Mesenchymal stem cell (in vitro differentiated cells and primary cell): Measurements from ENCODE around the gene CLASP1.

ENCODE experiments used
- DNase-seq: peaks from one replicate; pipeline ENCODE4 v3.0.0-alpha.2; 2013
- H2AFZ ChIP-seq: one replicate; pipeline ENCODE4 v1.6.1; 2013; ENCODE audit warnings: low read depth, mild to moderate bottlenecking, control low read depth, inconsistent platforms, low read length, moderate library complexity
- H2AK5ac ChIP-seq: 2 replicates; pipeline ENCODE4 v1.6.1; 2013; ENCODE audit warnings: low read length, moderate library complexity, mild to moderate bottlenecking, inconsistent platforms; ENCODE audit not compliant: severe bottlenecking
- H2BK120ac ChIP-seq: one replicate; pipeline ENCODE4 v1.6.1; 2013; ENCODE audit warnings: low read depth, mild to moderate bottlenecking, inconsistent platforms, low read length, moderate library complexity
- H2BK12ac ChIP-seq, 2 experiments: one replicate each; pipeline ENCODE4 v1.6.1; 2013; ENCODE audit warnings: inconsistent platforms in 2 of 2, low read length in 2 of 2, mild to moderate bottlenecking in 2 of 2, moderate library complexity in 2 of 2, control low read depth in 1 of 2
- H2BK15ac ChIP-seq: one replicate; pipeline ENCODE4 v1.6.1; 2013; ENCODE audit warnings: mild to moderate bottlenecking, low read depth, inconsistent platforms; ENCODE audit not compliant: poor library complexity, severe bottlenecking
- H2BK5ac ChIP-seq: 2 replicates; pipeline ENCODE4 v1.6.1; 2013; ENCODE audit warnings: low read depth, mild to moderate bottlenecking, low read length, control low read depth, inconsistent platforms; ENCODE audit not compliant: poor library complexity, severe bottlenecking
- H3K14ac ChIP-seq, 2 experiments: one replicate each; pipeline ENCODE4 v1.6.1; 2013; ENCODE audit warnings: inconsistent platforms in 2 of 2, low read length in 2 of 2, control low read depth in 1 of 2, mild to moderate bottlenecking in 1 of 2, moderate library complexity in 1 of 2
- H3K18ac ChIP-seq, 2 experiments: one replicate each; pipeline ENCODE4 v1.6.1; 2013; ENCODE audit warnings: inconsistent platforms in 2 of 2, low read length in 2 of 2, control low read depth in 1 of 2, low read depth in 1 of 2, mild to moderate bottlenecking in 1 of 2
- H3K23ac ChIP-seq, 2 experiments: one replicate each; pipeline ENCODE4 v1.6.1; 2013; ENCODE audit warnings: inconsistent platforms in 2 of 2, low read length in 2 of 2, mild to moderate bottlenecking in 2 of 2, moderate library complexity in 2 of 2, control low read depth in 1 of 2
- H3K27ac ChIP-seq: 2 replicates; pipeline ENCODE4 v1.5.1; 2013; ENCODE audit warnings: mild to moderate bottlenecking, moderate library complexity, low read length, control low read depth, inconsistent platforms; ENCODE audit not compliant: poor library complexity, severe bottlenecking
- H3K27me3 ChIP-seq, 2 experiments: 2 replicates each; pipeline versions ENCODE4 v1.6.1 to v1.7.0; 2013; ENCODE audit warnings: low read length in 2 of 2, mild to moderate bottlenecking in 2 of 2, moderate library complexity in 2 of 2, control low read depth in 1 of 2, inconsistent platforms in 1 of 2; ENCODE audit not compliant: control insufficient read depth in 1 of 2, insufficient read depth in 1 of 2
- H3K36me3 ChIP-seq, 2 experiments: 2 replicates each; pipeline versions ENCODE4 v1.6.1 to v1.7.0; 2013; ENCODE audit warnings: low read length in 2 of 2, control low read depth in 1 of 2, inconsistent platforms in 1 of 2, low read depth in 1 of 2, mild to moderate bottlenecking in 1 of 2; ENCODE audit not compliant: insufficient read depth in 2 of 2, control insufficient read depth in 1 of 2
- H3K4ac ChIP-seq, 2 experiments: one replicate each; pipeline ENCODE4 v1.6.1; 2013; ENCODE audit warnings: inconsistent platforms in 2 of 2, low read length in 2 of 2, mild to moderate bottlenecking in 2 of 2, moderate library complexity in 2 of 2, control low read depth in 1 of 2, low read depth in 1 of 2
- H3K4me1 ChIP-seq: 2 replicates; pipeline ENCODE4 v1.6.1; 2013; ENCODE audit warnings: low read depth, low read length, control low read depth; ENCODE audit not compliant: control insufficient read depth, insufficient read depth
- H3K4me2 ChIP-seq: 2 replicates; pipeline ENCODE4 v1.6.1; 2013; ENCODE audit warnings: low read length, mild to moderate bottlenecking, inconsistent platforms; ENCODE audit not compliant: poor library complexity, severe bottlenecking
- H3K4me3 ChIP-seq, 2 experiments: 2 replicates each; pipeline versions ENCODE4 v1.5.1 to v1.7.0; 2013; ENCODE audit warnings: low read length in 2 of 2, mild to moderate bottlenecking in 2 of 2, control low read depth in 1 of 2, low read depth in 1 of 2; ENCODE audit not compliant: insufficient read depth in 1 of 2
- H3K79me1 ChIP-seq: replicated peaks from 2 replicates; pipeline ENCODE4 v1.6.1; 2013; ENCODE audit warnings: mild to moderate bottlenecking, control low read depth, low read length, inconsistent platforms; ENCODE audit not compliant: poor library complexity, severe bottlenecking
- H3K9ac ChIP-seq: 2 replicates; pipeline ENCODE4 v1.7.0; 2013; ENCODE audit warnings: mild to moderate bottlenecking, low read length, moderate library complexity
- H3K9me3 ChIP-seq: 2 replicates; pipeline ENCODE4 v1.7.0; 2013; ENCODE audit warnings: mild to moderate bottlenecking, low read length; ENCODE audit not compliant: control insufficient read depth
- H4K8ac ChIP-seq: one replicate; pipeline ENCODE4 v1.6.1; 2013; ENCODE audit warnings: inconsistent platforms, mild to moderate bottlenecking, low read length, moderate library complexity
- H4K91ac ChIP-seq: one replicate; pipeline ENCODE4 v1.6.1; 2013; ENCODE audit warnings: mild to moderate bottlenecking, low read length, inconsistent platforms
- WGBS: methylation state at CpG from one replicate; pipeline ENCODE4 v1.1.7; 2013; ENCODE audit warnings: mixed read lengths; 5-methylcytosine and 5-hydroxymethylcytosine counted together

The CLASP1 gene

DNA sequence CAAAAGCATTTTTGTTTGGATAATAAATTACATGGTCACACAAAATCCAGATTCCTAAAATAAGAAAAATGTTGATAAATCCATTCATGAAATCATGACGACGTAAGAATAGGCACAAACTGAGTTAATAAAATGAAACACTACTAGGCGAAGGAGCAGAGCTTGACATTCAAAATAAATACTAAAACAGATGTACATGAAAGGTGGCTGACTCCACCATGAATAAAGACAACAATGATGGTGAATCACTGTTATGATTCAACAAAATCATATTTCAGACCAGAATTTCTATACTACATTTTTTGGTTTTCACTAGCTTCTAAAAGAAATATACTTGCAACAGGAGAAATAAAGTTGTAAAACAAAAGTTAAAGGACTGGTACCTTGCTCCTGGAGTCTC, 240.6 kb downstream of the CLASP1 start:
- H3K14ac ChIP-seq: no peak overlapping the region
- no peak for DNase-seq
- H2BK15ac ChIP-seq: no peak overlapping the region
- no peak overlapping the region for H2AFZ ChIP-seq
- H3K4ac ChIP-seq: no peak overlapping the region
- no peaks in the 10 kb centered on the region for H3K27me3 ChIP-seq
- no peak overlapping the region for H2BK12ac ChIP-seq
- H3K36me3 ChIP-seq: peaks cover 9 to 74% of the 10 kb centered on the region in 2 experiments
- no peak overlapping the region for H4K91ac ChIP-seq
- no peak overlapping the region for H2BK5ac ChIP-seq
- H2AK5ac ChIP-seq: no peak overlapping the region
- no peak overlapping the region for H3K23ac ChIP-seq
- H3K79me1 ChIP-seq: peaks cover 16% of the 10 kb centered on the region
- H3K4me3 ChIP-seq: no peak overlapping the region
- WGBS: 100% methylated on average over 3 of the region's 3 CpGs
- H3K27ac ChIP-seq: no peak overlapping the region
- no peak overlapping the region for H3K4me2 ChIP-seq
- no peak overlapping the region for H3K18ac ChIP-seq
- H4K8ac ChIP-seq: no peak overlapping the region
- H2BK120ac ChIP-seq: no peak overlapping the region
- H3K9me3 ChIP-seq: no peaks in the 10 kb centered on the region
- no peaks in the 10 kb centered on the region for H3K4me1 ChIP-seq
- no peak overlapping the region for H3K9ac ChIP-seq

- peaks cover 2% of the 10 kb centered on the region for H3K4me1 ChIP-seq
- H2BK120ac ChIP-seq: no peak overlapping the region
- 94% methylated on average over 5 of the region's 6 CpGs for WGBS
- H3K14ac ChIP-seq: no peak overlapping the region
- no peak overlapping the region for H3K9ac ChIP-seq
- H2BK15ac ChIP-seq: no peak overlapping the region
- no peak overlapping the region for H3K4me3 ChIP-seq
- no peak overlapping the region for H3K23ac ChIP-seq
- H2BK12ac ChIP-seq: no peak overlapping the region
- no peak overlapping the region for H4K91ac ChIP-seq
- H3K27ac ChIP-seq: no peak overlapping the region
- no peaks in the 10 kb centered on the region for H3K9me3 ChIP-seq
- no peak overlapping the region for H4K8ac ChIP-seq
- DNase-seq: no peak
- H3K36me3 ChIP-seq: peaks cover 9 to 85% of the 10 kb centered on the region in 2 experiments
- no peaks in the 10 kb centered on the region for H3K27me3 ChIP-seq
- no peak overlapping the region for H2BK5ac ChIP-seq
- no peak overlapping the region for H2AFZ ChIP-seq
- H3K79me1 ChIP-seq: peaks cover 12% of the 10 kb centered on the region
- no peak overlapping the region for H3K4me2 ChIP-seq
- H3K4ac ChIP-seq: no peak overlapping the region
- no peak overlapping the region for H3K18ac ChIP-seq
- H2AK5ac ChIP-seq: no peak overlapping the region
Observed at GRCh38 chr2:121405233-121405632, 244.0 kb downstream of the CLASP1 start.

DNA sequence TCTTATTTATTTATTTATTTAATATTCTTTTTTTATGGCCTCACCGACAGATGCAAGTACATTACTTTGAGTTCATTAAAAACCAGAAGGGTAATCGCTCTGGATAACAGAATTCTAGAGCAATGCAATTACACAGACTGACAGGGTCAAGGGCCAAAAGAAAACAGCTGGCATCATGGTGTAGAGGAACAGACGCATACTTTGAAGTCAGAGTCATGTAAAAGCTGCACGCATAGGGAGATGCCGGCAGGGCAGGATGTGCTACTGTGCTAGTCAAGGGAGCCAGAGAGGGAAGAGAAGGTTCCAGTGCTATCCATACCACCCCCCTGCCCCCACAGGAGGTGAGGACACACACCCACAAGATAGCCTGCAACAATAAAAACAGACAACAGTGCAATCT, 249.1 kb downstream of the CLASP1 start:
- Histone ChIP-seq H2BK15ac (no peak overlapping the region), H3K4ac (no peak overlapping the region), H2AFZ (no peak overlapping the region), H3K27me3 (no peaks in the 10 kb centered on the region), H4K91ac (no peak overlapping the region), H3K79me1 (peaks cover 4% of the 10 kb centered on the region), H3K9me3 (no peaks in the 10 kb centered on the region), H3K4me1 (peaks cover 2% of the 10 kb centered on the region), H2BK120ac (no peak overlapping the region), H3K14ac (no peak overlapping the region), H2AK5ac (no peak overlapping the region), H3K36me3 (peaks cover 3 to 80% of the 10 kb centered on the region in 2 experiments), H3K9ac (no peak overlapping the region), H3K23ac (no peak overlapping the region), H3K4me3 (no peak overlapping the region), H2BK12ac (no peak overlapping the region), H3K18ac (peak overlapping the region in 1 of 2 experiments; percentile 28), H4K8ac (no peak overlapping the region), H3K27ac (peak overlapping the region; percentile 42), H3K4me2 (no peak overlapping the region), H2BK5ac (no peak overlapping the region)
- 64% methylated on average over 5 of the region's 5 CpGs for WGBS
- DNase-seq: peak; percentile 90

DNA sequence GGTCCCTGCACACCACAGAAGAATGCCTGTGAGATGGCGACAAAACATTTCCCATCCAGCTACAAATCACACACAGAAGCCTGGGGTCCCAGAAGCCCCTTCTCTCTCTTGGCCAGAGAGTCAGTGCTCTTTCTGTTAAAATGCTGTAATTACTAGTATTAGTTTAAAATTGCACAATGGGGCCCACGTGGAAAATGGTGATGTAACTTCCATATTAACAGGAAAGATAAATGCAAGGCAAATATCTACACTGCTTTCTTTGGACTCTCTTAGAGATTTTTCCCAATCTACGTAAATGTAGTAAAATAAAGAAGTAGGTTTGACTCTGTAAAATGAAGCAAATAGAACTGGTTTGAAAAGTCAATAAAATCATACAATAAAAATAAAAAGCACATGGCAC, 250.4 kb downstream of the CLASP1 start:
- Histone ChIP-seq H2AK5ac (no peak overlapping the region), H3K4ac (no peak overlapping the region), H3K18ac (no peak overlapping the region), H2BK120ac (no peak overlapping the region), H2BK5ac (no peak overlapping the region), H2BK12ac (no peak overlapping the region), H3K4me1 (peaks cover 2% of the 10 kb centered on the region), H3K4me3 (no peak overlapping the region), H2BK15ac (no peak overlapping the region), H4K8ac (no peak overlapping the region), H3K4me2 (no peak overlapping the region), H3K23ac (no peak overlapping the region), H3K79me1 (peaks cover 4% of the 10 kb centered on the region), H3K9ac (no peak overlapping the region), H3K27me3 (no peaks in the 10 kb centered on the region), H3K27ac (no peak overlapping the region), H3K36me3 (peaks cover 3 to 80% of the 10 kb centered on the region in 2 experiments), H4K91ac (no peak overlapping the region), H2AFZ (no peak overlapping the region), H3K9me3 (no peaks in the 10 kb centered on the region), H3K14ac (no peak overlapping the region)
- 40% methylated on average over 1 of the region's 3 CpGs for WGBS
- DNase-seq: peak; percentile 32
